Activated T-cell treated with anti-CD3 and anti-CD28 coated beads for 1 hour (primary cell): ENCODE data around the gene CHN1.

Source experiments
- DNase-seq: peaks from one replicate; pipeline ENCODE4 v3.0.0-alpha.2; 2020; ENCODE audit warnings: low read depth

CHN1 gene

DNA sequence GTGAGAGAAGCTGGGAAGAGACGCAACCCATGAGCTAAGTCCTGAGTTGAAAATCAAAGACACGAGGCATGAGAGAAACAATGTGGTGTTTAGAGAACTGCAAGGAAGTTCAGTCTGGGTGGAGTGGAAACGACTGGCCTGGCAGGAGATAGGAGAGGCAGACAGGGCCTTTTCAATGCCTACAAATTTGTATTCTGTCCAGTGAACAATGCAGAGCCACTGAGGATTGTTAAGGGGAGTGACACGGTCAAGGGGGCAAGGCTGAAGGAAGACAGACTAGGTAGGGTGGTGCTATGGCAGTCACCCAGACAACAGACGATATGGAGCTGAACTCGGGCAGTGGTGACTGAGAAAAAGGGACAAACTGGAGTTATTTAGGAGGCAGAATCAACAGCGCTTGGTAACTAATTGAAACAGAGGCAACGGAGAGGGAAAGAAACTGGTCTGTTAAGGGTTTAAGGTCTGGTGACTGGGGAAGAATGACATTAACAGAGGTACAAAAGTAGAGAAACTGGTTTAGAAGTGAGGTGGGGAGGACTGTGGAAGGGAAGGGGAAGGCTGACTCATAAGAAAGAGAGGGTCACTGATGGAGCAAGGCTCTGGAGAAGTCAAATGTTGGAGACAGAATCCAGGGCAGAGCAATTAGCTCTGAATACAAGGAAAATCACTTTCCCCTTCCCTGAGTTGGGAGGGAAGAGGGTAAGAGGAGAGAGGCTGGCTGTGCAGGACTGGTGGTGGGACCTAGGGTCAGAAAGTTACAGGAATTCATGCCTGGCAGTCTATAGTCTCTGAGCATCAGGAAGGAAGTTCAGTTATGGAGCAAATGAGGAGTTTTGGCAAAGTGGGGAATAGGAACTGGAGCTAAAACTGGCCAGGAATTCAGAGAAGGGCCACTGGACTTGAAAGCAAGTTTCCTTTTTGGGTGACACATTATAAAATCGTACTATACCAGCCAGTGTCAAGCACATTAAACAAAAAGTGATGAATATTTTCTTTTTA, 177.5 kb downstream of the CHN1 start:
- no peak for DNase-seq

DNA sequence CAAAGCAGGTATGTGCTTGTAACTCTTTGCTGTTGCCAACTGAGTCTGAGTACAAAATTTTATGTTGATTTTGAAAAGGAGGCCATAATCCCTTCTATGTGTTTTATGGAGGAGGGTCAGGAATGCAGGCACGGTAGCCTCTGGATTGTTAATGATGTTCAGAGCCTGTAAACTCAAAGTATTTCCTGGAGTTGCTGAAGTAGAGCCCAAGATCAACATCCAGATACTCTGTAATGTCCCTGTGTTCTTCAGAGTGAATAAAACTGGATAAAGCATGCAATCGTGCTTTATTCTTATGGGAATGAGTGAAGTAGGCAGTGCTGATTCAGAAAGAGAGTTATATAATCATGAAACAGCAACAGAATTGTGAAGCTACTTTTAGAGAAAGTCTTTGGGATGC, 179.1 kb downstream of the CHN1 start:
- DNase-seq = no peak

DNA sequence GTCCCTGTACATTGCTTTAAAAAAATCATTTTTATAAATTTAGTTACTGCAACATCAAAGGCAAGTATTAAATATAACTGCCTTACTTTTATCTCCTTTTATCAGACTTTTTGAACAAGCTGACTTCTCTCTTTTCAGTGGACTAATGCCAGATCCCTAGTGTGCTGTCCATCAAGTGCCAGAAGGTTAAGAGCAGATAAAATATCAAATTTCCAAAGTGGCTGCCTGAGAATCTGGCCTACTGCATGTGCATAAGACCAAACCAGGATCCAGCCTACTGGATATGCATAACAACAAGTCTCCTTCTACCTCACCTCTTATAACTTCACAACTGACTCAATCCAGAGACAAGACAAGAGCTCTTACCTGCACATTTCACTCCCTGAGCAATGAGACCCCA, 181.1 kb downstream of the CHN1 start:
- DNase-seq = no peak

DNA sequence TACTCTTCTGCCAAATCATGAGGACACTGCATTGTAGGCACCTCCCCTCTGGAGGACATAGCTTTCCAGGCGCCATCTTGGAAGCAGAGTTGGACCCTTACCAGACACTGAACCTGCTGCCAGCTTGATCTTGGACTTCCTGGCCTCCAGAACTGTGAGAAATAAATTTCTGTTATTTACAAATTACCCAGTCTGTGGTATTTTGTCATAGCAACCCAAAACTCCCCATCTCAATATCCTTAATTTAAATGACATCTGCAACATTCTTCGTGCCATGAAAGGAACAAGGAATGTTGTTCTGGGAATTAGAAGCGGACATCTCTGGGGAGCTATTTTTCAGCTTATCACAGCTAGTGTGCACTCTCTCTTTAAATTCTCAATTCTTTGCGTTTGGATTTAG, 183.6 kb downstream of the CHN1 start:
- no peak for DNase-seq

DNA sequence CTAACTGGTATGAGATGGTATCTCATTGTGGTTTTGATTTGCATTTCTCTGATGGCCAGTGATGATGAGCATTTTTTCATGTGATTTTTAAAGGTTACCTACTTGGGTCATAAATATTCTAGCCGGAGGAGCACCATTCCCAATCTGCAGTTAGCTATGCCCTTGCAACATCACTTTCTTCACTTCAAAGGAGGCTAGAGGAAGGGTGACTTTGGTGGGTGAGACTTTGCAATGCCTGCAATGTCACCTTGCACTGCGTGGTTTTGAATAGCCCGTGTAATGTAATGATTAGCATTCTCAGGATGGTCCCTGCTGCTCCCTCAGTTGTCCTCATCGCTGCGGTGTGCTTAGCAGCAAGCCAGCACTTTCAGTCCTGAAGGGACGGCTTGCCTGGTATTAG, 184.8 kb downstream of the CHN1 start:
- DNase-seq = no peak

DNA sequence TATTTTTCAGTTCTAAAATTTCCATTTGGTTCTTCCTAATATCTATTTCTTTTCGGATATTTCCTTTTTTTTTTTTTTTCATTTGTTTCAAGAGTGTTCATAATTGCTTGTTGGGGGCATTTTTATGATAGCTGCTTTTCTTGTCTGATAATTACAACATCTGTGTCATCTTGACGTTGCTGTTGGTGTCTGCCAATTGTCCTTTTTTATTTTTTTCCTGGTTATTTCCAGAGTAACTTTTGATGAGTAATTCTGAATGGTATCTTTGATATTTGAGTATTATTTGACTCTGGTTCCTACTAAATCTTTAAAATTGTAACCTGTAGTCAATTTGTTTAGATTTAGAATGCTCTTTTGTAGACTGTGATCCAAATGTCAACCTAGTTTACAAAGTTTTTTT, 189.7 kb downstream of the CHN1 start:
- no peak for DNase-seq

DNA sequence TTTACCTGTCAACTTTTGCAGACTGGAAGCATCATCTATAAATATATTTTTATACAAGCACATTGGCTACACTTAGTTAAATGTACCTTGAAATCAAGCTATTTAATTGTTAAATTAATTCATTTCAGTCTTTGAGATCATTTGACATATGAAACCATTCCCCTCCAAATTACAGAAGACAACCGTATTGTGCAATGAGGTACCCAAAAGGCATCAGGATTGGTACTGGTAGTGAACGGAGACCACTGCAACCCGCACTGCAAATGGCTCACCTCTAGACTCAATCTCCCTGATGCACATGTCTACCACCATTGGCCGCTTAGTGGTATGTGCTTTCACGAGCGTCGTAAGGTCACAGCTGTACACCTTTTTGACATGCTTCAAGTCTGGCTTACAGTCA, 193.1 kb downstream of the CHN1 start:
- DNase-seq = no peak

DNA sequence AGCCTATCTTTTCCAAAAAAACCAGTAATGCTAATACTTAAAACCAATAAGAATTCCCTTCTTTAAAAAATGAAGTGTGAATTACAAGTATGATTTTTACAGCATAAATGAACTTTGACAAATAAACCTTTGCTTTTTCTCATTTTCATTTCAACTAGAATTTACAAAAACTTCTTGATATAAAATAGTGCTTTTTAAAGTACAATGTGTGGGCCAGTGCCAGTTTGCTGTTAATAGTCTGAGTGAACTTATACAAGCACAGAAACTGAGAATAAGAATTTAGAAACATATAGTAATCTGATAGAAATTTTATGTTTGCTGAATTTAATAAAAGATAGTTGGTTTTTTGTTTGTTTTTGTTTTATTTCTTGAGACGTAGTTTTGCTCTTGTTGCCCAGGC, 197.2 kb downstream of the CHN1 start:
- no peak for DNase-seq

DNA sequence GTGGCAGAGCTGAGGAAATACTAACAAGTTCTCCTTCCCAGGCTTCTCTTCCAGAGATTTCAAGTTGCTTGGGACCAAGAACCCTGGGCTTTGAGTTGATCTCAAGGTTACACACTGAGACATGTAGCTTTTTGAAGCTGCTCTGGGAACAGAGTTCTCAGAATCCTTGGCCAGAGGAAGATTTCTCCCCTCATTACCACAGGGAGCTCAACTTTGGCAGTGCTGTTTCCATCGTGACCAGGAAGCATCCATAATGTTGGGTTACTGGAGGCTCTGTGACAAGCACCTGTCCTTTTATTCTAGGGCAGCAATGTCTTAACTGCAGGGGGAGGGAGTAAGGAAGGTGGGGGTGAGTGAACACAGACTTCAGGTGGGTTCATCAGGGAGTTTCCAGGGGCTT, 199.4 kb downstream of the CHN1 start:
- no peak for DNase-seq

DNA sequence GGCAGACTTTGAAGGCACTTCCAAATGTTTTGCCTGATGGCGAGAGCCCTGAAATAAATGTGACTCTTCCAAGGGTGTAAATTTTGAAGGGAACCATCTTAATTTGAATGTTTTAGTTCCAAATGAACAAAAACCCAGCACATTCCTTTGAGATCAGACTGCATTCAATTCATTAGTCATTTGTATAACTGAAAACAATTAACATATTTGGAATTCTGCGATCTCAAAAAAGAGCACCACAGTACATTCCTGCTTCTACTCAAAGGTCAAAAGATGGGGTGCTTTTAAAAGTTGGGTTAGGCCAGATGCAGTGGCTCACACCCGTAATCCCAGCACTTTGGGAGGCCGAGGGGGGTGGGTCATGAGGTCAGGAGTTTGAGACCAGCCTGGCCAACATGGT, 202.7 kb downstream of the CHN1 start:
- DNase-seq = no peak

DNA sequence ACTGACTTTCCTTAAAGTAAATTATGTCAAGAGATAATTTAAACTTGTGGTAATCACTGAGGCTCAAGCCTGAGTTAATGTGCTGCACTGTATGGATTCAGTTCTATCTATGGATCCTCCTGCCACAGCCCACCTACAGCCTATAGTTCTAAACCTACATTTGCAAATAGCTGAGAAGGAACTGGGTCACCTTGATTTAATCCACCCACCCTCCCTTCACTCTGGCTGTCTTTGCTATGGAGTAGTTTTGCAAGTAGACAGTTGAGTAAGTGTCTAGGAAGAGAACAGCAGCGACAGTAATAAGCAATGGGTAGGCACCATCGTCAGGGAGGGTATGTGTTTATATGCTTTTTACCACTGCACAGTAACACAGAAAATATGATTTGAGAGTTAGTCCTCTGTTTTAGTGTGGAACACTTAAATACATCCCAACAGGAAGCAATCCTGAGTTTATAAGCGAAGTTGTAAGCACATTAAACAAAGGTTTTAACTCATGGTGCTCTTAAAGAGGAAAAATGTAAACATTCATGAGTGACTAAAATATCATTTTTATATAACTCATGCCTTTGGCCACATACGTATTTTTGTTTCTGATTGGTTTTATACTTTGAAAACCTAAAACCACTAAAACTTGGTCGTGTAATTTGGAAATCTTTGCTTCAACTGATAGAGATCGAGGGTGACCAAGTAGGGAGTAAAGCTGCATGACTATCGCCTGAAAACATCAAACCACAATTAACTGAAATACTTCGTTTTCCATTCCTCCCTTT, 204.6 kb downstream of the CHN1 start:
- DNase-seq = no peak

DNA sequence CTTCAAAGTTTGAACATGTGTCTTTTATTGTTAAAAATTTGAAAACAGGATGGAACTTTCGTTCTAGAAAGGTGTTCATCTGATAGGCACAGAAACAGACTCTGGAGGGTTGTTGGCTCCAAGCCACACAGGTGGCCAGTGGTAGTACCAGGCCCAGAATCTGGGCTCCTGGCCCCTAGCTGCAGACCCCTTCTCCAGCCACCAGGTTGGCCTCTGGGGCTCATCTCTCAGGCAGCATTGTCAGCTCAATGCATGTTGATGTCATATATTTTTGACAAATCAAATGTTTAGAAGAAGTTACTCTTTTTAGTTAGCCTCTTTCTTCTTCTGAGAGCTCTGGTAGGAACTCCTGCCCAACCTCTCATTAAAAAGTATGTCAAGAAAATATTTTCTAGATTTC, 206.4 kb downstream of the CHN1 start:
- no peak for DNase-seq

DNA sequence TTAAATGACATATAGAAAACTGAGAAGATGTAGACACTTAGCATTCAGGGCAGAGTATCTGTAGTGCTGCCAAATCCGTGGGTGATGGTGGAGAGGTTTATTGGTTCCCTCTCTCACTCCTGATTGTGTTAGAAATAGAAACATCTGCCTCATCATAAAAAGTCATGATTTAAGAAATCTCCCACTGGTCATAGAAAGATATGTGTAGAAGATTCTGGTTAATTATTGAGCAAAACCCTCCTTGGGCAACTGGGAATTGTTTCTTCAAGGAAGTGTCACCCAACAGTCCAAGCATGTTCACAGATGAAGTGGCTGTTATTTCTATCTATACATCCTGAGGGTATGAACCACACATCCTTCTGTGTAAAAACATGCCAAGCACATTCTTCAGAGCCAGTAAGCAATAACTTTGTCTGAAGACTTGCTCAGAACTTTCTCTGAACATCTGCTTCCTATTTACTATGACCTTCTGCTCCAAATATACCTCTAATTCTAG, 207.4 kb downstream of the CHN1 start:
- DNase-seq = no peak

DNA sequence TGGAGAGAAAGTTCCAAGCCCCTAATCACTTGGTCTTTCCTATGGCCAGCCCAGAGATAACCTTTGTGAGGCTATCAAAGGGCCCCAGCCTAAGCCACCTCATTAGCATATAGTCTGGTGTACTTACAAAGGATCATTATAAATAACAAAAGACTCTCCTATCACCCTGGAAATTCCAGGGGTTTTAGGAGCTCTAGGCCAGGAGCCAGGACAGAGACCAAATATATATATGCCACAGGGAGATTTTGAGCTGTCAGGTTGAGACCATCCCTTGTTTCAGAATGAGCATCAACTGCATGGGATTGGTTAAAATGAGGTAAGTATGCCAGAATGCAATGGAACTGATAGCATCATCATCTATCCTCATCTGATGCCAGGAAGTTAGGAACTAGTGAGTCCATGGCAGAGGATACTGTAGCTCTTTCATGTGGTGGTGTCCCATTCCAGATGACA, 208.8 kb downstream of the CHN1 start:
- no peak for DNase-seq

DNA sequence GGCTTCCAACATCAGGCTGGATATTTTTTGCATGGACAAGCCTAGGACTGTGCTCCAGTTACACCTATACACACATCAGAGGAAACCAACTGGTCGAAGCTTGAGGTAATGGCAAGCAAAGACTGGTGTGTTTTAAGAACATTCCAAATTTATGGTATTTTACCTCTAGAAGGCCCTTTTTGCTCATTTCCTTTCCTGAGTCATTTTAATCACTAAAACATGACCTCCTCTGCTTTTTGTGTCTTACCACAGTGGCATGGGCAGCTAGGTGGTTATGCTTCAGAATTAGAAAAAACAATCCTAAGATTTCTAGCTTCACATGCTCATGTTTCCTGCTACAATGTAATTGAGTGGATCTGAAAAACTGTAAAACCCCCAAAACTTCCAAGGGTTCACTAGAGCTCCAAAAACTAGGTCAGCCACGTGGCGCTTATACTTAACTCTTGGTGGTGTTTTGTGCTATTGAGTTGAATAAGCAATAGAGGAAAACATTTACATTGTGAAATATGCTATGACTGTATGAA, 210.3 kb downstream of the CHN1 start:
- no peak for DNase-seq

DNA sequence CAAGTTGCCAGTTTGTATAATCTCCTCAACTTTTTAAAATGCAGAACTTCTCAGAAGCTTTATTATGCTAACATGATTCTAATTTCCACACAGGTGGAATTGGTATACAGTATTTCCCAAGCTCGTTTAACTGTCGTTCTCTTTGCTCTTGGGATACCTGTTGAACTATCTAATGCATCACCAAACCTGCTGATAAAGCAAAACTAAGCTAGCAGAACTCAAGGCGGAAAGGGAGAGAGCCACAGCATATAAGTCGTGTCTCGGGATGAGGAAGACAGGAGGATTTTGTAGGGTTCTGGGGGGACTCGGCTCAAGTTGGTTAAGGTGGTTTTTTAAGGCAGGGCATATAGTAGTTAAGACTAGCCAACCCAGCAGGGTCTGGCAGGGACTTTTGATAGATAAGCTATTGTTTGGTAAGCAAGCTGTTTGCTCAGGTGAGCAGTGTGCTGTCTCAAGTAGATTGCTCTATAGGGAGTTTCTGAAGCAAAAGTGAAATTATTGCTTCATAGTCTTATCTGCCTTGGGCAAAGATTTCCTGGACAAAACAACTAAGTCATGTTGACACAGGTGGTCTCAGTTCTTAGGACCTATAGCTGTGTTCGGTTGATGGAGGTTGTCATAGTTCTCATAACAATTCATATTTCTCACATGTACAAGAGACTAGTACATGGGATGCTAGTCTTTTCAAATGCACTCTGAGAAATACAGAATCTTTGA, 212.7 kb downstream of the CHN1 start:
- DNase-seq = no peak

DNA sequence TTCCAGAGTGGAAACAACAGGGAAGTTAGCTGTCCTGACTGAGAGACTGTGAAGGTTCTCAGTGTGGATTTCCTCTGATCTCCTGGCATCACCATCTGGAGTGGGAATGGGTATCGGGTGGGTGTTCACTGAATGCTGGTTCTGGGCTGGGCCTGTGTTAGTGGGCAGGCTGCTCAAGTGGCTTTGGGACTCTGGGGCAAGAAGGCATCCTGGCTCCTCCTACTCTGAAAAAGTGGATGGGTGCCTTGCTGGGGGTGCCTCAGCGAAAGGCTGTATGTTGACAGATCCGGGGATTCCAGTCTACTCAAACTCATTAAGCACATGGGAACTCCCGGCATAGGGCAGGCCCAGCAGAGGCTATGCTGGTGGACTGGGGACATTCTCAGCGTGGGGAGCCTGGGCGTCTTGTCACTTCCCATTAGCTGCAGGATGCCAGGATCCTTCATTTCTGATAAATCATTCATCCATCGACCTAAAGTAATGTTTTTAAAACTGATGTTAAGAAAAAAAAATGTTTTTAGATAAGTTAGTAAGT, 213.4 kb downstream of the CHN1 start:
- DNase-seq = no peak

DNA sequence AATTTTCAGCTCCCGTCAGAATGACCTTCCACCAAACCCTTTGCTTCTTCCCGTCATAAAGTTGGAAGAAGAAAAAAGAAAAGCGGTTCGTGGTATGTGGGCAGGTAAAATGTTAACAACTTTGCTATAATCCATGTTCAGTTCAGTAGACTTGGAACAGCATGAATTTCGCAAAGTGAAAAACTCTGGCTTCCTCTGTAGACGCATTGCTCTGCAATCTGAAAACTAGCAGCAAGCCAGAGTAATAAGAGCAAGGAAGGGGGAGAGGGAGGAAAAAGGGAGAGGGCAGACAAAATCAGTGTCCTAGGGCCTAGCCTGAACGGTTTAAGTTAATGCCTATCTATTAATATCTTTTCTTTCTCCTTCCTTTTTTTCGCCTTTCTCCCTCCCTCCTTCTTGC, 214.2 kb downstream of the CHN1 start:
- no peak for DNase-seq

DNA sequence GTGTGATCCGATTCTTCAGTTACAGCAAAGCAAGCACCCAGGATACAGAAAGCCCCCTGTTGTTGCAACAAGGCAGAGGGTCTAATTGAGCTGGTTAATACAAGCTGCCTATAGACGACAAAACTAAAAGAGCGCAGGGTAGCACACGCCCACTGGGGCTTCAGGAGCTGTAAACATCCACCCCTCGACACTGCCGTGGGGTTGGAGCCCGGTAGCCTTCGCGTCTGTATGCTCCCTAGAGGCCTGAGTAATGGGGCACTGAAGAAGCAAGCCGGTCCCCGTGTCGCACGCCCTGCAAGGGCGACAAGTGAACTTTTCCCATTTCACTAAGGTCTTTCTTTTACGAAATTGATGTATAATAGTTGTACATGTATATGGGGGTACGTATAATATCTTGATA, 216.2 kb downstream of the CHN1 start:
- DNase-seq = no peak

DNA sequence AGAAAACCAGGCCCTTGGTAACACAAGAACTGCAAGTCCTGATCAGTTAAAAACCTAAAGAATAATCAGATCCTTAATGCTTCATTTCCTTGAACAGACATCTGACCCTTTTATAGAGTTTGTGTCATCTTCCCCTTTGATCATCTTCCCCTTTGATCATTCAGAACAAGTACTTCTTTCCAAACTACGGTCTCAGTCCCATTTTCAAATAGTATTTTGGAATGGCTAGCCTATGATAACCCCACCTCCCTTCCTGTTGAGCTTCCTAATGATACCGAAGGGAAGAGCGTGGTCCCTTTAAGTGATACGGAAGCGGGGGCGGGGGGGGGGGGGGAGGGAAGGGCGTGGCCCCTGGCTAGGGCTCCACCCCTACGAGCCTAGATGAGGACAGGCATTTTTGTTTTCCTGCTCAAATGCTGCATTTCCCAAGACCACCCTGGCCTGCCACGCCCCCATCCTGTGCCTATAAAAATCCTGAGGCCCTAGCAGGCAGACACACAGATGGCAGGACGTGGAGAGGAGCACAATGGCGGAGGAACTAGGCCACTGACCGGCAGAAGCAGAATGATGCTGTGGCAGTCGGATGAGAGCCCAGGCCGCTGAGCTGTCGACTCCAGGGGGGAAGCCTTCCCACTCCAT, 216.8 kb downstream of the CHN1 start:
- DNase-seq = no peak

DNA sequence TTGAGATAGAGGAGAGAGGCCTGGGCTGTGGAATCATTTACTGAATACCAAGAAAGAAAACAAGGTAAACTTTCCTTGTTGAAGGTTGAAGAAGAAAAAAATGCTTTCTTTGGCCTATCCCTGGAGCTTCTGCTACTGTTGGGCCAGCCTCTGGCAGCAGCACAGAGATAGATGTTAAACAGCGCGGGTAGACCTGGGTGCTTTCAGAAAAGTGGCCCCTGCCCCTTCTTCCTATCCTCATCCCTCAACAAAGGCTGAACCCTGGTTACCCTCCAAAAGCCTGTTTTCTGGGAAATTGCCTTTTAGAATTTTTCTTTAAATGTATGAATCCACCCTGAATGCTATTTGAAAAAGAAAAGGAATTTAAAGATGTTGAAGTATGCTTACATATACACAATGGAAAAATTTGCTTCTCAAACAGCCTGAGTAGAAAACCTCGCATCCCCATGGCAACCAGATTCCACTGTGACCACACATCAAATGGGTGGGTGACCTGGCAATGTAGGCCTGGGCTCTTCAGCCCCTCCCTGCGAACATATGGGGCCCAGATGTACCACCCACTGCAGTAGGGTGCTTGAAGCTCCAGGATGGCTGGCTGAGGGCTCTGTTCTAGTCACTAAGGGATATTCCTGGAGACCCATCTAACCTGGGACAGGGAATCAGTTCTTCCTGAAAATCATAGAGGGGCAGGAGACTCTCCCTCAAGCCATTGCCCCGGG, 217.5 kb downstream of the CHN1 start:
- DNase-seq = no peak
